ENCODE measurements around the gene CD86. TPM values are rescaled to one million over a fixed set of nuclear protein-coding genes. Genes with fewer than 3 reads are reported as not detected.

CD86 gene
- polyA plus RNA-seq, 2 of the 4 experiments (the other 2 are of a cell fraction): 0.12 TPM; not detected in 1

DNA sequence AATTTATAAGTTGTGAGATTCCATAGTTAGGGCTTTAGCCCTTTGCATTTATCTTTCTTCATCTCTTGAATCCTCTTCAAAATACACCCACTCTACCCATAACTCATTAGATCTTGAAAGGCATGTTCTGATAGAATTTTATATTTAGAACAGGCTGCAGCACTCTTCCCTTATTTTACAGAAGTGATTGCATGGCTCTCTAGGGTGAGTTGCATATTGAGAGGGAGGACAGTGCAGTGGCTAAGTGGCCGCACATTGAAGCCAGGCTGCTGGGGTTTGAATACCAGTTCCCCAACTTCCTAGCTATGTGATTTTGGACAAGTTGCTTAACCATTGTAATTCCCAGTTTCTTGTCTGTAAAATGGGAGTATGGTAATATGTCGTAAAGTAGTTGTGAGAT lies 2.5 kb downstream of the CD86 start (continued):
- TF ChIP-seq NPAS2 (CRISPR knock-in tag; IDR thresholded peaks at IDR 0.05; ENCODE audit: borderline replicate concordance) (no peak), ZSCAN20 (CRISPR knock-in tag; IDR thresholded peaks at IDR 0.05) (no peak), SREBF2 (IDR thresholded peaks at IDR 0.05) (no peak), EHF (CRISPR knock-in tag; IDR thresholded peaks at IDR 0.05) (no peak), BHLHE40 (IDR thresholded peaks at IDR 0.05; ENCODE audit: low read depth, low read length) (no peak)

DNA sequence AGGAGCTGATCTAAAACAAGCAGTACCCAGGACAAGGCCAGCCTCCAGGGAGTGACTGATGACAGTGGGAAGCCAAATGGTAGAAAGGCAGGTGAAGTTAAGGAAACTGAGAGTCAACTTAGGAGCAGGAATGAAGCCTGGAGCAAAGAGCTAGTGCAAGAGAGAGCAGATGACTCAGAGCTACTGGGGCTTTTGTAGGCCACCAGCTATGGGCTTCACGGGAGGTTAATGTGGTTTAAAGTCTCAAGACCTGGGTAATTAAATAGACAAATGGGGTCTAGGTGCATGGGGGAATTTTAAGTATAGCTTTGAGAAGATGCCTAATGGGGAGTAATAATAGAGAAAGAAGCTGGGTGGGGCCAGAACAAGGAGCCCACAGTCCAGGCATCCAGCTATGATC lies 3.1 kb downstream of the CD86 start:
- TF ChIP-seq NFE2L2 (conservative IDR thresholded peaks at IDR 0.05; ENCODE audit: low read length): no peak
- TF ChIP-seq HOXB13 (CRISPR knock-in tag; IDR thresholded peaks at IDR 0.05; ENCODE audit: low read depth): no peak
- TF ChIP-seq, protein P1, sequence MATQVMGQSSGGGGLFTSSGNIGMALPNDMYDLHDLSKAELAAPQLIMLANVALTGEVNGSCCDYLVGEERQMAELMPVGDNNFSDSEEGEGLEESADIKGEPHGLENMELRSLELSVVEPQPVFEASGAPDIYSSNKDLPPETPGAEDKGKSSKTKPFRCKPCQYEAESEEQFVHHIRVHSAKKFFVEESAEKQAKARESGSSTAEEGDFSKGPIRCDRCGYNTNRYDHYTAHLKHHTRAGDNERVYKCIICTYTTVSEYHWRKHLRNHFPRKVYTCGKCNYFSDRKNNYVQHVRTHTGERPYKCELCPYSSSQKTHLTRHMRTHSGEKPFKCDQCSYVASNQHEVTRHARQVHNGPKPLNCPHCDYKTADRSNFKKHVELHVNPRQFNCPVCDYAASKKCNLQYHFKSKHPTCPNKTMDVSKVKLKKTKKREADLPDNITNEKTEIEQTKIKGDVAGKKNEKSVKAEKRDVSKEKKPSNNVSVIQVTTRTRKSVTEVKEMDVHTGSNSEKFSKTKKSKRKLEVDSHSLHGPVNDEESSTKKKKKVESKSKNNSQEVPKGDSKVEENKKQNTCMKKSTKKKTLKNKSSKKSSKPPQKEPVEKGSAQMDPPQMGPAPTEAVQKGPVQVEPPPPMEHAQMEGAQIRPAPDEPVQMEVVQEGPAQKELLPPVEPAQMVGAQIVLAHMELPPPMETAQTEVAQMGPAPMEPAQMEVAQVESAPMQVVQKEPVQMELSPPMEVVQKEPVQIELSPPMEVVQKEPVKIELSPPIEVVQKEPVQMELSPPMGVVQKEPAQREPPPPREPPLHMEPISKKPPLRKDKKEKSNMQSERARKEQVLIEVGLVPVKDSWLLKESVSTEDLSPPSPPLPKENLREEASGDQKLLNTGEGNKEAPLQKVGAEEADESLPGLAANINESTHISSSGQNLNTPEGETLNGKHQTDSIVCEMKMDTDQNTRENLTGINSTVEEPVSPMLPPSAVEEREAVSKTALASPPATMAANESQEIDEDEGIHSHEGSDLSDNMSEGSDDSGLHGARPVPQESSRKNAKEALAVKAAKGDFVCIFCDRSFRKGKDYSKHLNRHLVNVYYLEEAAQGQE (IDR thresholded peaks at IDR 0.05): no peak
- TF ChIP-seq NR3C1 (IDR thresholded peaks at IDR 0.05): no peak
- TF ChIP-seq JUNB (IDR thresholded peaks at IDR 0.05): no peak
- no peak for TF ChIP-seq CBX8 (IDR thresholded peaks at IDR 0.05)
- no peak for TF ChIP-seq TP53 (CRISPR knock-in tag; IDR thresholded peaks at IDR 0.05)
- no peak for TF ChIP-seq POLR2AphosphoS2 (conservative IDR thresholded peaks at IDR 0.05; ENCODE audit: low read length)
- no peak for TF ChIP-seq EHMT2 (IDR thresholded peaks at IDR 0.05; ENCODE audit: low read depth)
- TF ChIP-seq GATA3 (IDR thresholded peaks at IDR 0.05; ENCODE audit: borderline replicate concordance): no peak
- Histone ChIP-seq H3K4me3 (no peak overlapping the region), H3K9me3 (no peaks in the 10 kb centered on the region), H3K27ac (no peak overlapping the region), H3K4me2 (no peak overlapping the region), H3K4me1 (no peaks in the 10 kb centered on the region)
- FAIRE-seq (no peak), ATAC-seq (no peak), DNase-seq (ENCODE audit: low read depth in 1 of 2, low spot score in 1 of 2) (no peak)
- WGBS (ENCODE audit: missing lambda C conversion rate): 7% methylated on average over 1 of the region's 1 CpG
- CTCF ChIA-PET: no interaction called here
- POLR2A ChIA-PET: no interaction called here

DNA sequence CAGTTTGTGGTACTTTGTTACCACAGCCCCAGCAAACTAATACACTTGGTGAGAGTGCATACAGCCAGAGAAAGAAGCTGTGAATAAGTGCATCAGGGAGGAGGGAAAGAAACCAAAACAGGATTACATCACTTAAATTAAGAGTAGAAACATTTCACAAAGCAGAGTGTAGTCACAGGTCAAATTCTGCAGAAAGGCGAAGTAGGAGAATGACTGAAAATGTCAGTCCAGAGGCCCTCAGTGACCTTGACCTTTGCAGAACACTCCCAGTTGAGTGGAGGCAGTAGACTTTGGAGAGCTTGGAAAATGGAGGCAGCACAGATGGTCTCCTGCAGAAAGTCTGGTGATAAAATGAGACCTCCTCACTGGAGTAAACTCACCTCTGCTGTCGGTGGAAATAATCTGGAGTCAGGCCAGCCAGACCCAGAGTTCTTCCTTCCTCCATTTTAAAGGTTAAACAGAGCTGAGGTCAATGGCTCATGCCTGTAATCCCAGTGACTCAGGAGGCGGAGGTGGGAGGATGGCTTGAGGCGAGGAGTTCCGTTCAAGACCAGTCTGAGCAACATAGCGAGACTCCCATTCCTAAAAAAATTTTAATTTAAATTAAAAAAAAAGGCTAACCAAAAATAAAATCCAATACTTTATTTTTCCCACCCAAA lies 5.0 kb downstream of the CD86 start:
- ATAC-seq (no peak), FAIRE-seq (no peak), DNase-seq (ENCODE audit: low read depth in 1 of 2, low spot score in 1 of 2) (no peak)
- ChIA-PET POLR2A (no interaction called here), CTCF (no interaction called here)
- H3K4me2 ChIP-seq: no peak overlapping the region
- TF ChIP-seq POLR2AphosphoS2 (conservative IDR thresholded peaks at IDR 0.05; ENCODE audit: low read length): no peak
- no peaks in the 10 kb centered on the region for H3K9me3 ChIP-seq
- no peak overlapping the region for H3K27ac ChIP-seq
- no peaks in the 10 kb centered on the region for H3K4me1 ChIP-seq
- H3K4me3 ChIP-seq: no peak overlapping the region
- WGBS (ENCODE audit: missing lambda C conversion rate): 62% methylated on average over 6 of the region's 6 CpGs

DNA sequence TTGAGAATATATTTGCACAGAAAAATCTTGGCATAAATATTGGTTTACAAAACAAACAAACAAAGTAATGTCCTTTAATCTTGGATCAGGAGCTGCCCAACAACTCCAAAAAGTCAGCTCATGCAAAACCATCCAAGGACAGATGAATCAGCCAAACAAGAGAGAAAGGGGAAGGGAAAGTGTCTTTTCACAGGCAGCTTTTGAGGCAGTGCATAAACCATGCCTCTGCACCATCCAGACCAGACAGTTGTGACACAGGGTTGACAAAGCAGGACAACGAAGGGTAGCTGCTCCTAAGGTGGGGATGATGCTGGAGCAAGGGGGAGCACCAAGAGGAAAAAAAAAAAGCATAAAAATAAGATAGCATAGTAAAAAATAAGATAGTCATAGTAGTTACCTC lies 8.7 kb downstream of the CD86 start:
- Histone ChIP-seq H3K4me1 (no peaks in the 10 kb centered on the region), H3K27ac (no peak overlapping the region), H3K4me3 (no peak overlapping the region), H3K4me2 (no peak overlapping the region), H3K9me3 (no peaks in the 10 kb centered on the region)
- DNase-seq (ENCODE audit: low read depth in 1 of 2, low spot score in 1 of 2) (no peak), FAIRE-seq (no peak), ATAC-seq (no peak)
- WGBS (ENCODE audit: missing lambda C conversion rate): 8% methylated on average over 1 of the region's 1 CpG
- ChIA-PET POLR2A (no interaction called here), CTCF (interaction anchor here (1.8 kb wide), 1 partner anchor 36 kb away, joined by 4 read pairs; no protein-coding TSS in a partner anchor)
- TF ChIP-seq, protein P2, sequence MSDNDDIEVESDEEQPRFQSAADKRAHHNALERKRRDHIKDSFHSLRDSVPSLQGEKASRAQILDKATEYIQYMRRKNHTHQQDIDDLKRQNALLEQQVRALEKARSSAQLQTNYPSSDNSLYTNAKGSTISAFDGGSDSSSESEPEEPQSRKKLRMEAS (IDR thresholded peaks at IDR 0.05): no peak
- TF ChIP-seq ZNF302 (CRISPR knock-in tag; IDR thresholded peaks at IDR 0.05): no peak
- TF ChIP-seq, protein P3, sequence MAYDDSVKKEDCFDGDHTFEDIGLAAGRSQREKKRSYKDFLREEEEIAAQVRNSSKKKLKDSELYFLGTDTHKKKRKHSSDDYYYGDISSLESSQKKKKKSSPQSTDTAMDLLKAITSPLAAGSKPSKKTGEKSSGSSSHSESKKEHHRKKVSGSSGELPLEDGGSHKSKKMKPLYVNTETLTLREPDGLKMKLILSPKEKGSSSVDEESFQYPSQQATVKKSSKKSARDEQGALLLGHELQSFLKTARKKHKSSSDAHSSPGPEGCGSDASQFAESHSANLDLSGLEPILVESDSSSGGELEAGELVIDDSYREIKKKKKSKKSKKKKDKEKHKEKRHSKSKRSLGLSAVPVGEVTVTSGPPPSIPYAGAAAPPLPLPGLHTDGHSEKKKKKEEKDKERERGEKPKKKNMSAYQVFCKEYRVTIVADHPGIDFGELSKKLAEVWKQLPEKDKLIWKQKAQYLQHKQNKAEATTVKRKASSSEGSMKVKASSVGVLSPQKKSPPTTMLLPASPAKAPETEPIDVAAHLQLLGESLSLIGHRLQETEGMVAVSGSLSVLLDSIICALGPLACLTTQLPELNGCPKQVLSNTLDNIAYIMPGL (CRISPR knock-in tag; IDR thresholded peaks at IDR 0.05; ENCODE audit: borderline replicate concordance): no peak
- no peak for TF ChIP-seq HEYL (CRISPR knock-in tag; IDR thresholded peaks at IDR 0.05)
- TF ChIP-seq, protein P4, sequence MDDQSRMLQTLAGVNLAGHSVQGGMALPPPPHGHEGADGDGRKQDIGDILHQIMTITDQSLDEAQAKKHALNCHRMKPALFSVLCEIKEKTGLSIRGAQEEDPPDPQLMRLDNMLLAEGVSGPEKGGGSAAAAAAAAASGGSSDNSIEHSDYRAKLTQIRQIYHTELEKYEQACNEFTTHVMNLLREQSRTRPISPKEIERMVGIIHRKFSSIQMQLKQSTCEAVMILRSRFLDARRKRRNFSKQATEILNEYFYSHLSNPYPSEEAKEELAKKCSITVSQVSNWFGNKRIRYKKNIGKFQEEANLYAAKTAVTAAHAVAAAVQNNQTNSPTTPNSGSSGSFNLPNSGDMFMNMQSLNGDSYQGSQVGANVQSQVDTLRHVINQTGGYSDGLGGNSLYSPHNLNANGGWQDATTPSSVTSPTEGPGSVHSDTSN (IDR thresholded peaks at IDR 0.05): no peak
- TF ChIP-seq FOXS1 (CRISPR knock-in tag; IDR thresholded peaks at IDR 0.05): no peak
- TF ChIP-seq FOSB (CRISPR knock-in tag; IDR thresholded peaks at IDR 0.05): no peak
- TF ChIP-seq HOXB13 (CRISPR knock-in tag; IDR thresholded peaks at IDR 0.05; ENCODE audit: low read depth): no peak
- TF ChIP-seq SMC3 (IDR thresholded peaks at IDR 0.05): no peak
- no peak for TF ChIP-seq CEBPB (IDR thresholded peaks at IDR 0.05)
- no peak for TF ChIP-seq HOXB5 (CRISPR knock-in tag; IDR thresholded peaks at IDR 0.05)
- TF ChIP-seq JUNB (IDR thresholded peaks at IDR 0.05): no peak
- no peak for TF ChIP-seq EHMT2 (IDR thresholded peaks at IDR 0.05; ENCODE audit: low read depth)
- TF ChIP-seq CHD2 (IDR thresholded peaks at IDR 0.05; ENCODE audit: low read length, partially characterized antibody): no peak
- TF ChIP-seq, protein P5, sequence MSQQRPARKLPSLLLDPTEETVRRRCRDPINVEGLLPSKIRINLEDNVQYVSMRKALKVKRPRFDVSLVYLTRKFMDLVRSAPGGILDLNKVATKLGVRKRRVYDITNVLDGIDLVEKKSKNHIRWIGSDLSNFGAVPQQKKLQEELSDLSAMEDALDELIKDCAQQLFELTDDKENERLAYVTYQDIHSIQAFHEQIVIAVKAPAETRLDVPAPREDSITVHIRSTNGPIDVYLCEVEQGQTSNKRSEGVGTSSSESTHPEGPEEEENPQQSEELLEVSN (IDR thresholded peaks at IDR 0.05; ENCODE audit: borderline replicate concordance, low read depth): no peak

All from A549 (cell line).